Memory B cell (primary cell): Measurements from ENCODE around the gene RASAL2.

Experiments
- ATAC-seq: fragments of 150-1000 bp; cut with Tn5 transposase; 2 replicates; pipeline ENCODE4 v1.10.0; 2021; ENCODE audit warnings: low read depth, mild to moderate bottlenecking, moderate library complexity
- DNase-seq, 2 donors: peaks; one replicate each; pipeline ENCODE4 v3.0.0; 2022; ENCODE audit warnings: low spot score in 2 of 2
- H3K27ac Mint-ChIP-seq: one replicate; pipeline ENCODE4 v1.8.0; 2022; ENCODE audit warnings: mild to moderate bottlenecking, moderate library complexity, mixed read lengths
- H3K27me3 Mint-ChIP-seq: one replicate; pipeline ENCODE4 v1.8.0; 2022; ENCODE audit warnings: mixed read lengths
- H3K36me3 Mint-ChIP-seq: one replicate; pipeline ENCODE4 v1.8.0; 2022; ENCODE audit warnings: mild to moderate bottlenecking, mixed read lengths
- H3K4me1 Mint-ChIP-seq: one replicate; pipeline ENCODE4 v1.8.0; 2022; ENCODE audit warnings: mixed read lengths
- H3K4me3 Mint-ChIP-seq: one replicate; pipeline ENCODE4 v1.8.0; 2022; ENCODE audit warnings: mild to moderate bottlenecking, moderate library complexity, mixed read lengths
- H3K9me3 Mint-ChIP-seq: one replicate; pipeline ENCODE4 v1.8.0; 2022; ENCODE audit warnings: mixed read lengths

Gene RASAL2

GRCh38 chr1:178528953-178529335, 435.0 kb downstream of the RASAL2 start:
- Mint-ChIP-seq H3K9me3 (peaks cover 1% of the 10 kb centered on the region), H3K4me1 (peaks cover 9% of the 10 kb centered on the region), H3K27me3 (no peaks in the 10 kb centered on the region), H3K4me3 (no peak overlapping the region), H3K27ac (no peak overlapping the region), H3K36me3 (no peaks in the 10 kb centered on the region)
- no peak for DNase-seq
- no peak for ATAC-seq

GRCh38 chr1:178529364-178530036, 435.6 kb downstream of the RASAL2 start:
- H3K36me3 Mint-ChIP-seq = no peaks in the 10 kb centered on the region
- peaks cover 1% of the 10 kb centered on the region for H3K9me3 Mint-ChIP-seq
- no peak overlapping the region for H3K4me3 Mint-ChIP-seq
- DNase-seq (no peak), ATAC-seq (no peak)
- H3K4me1 Mint-ChIP-seq = peaks cover 9% of the 10 kb centered on the region
- H3K27me3 Mint-ChIP-seq = no peaks in the 10 kb centered on the region
- H3K27ac Mint-ChIP-seq = no peak overlapping the region

- DNase-seq = no peak
- H3K27me3 Mint-ChIP-seq = no peaks in the 10 kb centered on the region
- H3K36me3 Mint-ChIP-seq = no peaks in the 10 kb centered on the region
- H3K4me3 Mint-ChIP-seq = no peak overlapping the region
- peaks cover 9% of the 10 kb centered on the region for H3K4me1 Mint-ChIP-seq
- no peak for ATAC-seq
- no peaks in the 10 kb centered on the region for H3K9me3 Mint-ChIP-seq
- no peak overlapping the region for H3K27ac Mint-ChIP-seq
Observed at GRCh38 chr1:178530037-178530402, 436.1 kb downstream of the RASAL2 start.

GRCh38 chr1:178530502-178530901, 436.6 kb downstream of the RASAL2 start:
- Mint-ChIP-seq H3K36me3 (no peaks in the 10 kb centered on the region), H3K27ac (no peak overlapping the region), H3K4me3 (no peak overlapping the region), H3K4me1 (peaks cover 9% of the 10 kb centered on the region), H3K9me3 (no peaks in the 10 kb centered on the region), H3K27me3 (no peaks in the 10 kb centered on the region)
- no peak for DNase-seq
- ATAC-seq = no peak

- Mint-ChIP-seq H3K4me3 (no peak overlapping the region), H3K27ac (no peak overlapping the region), H3K4me1 (peaks cover 9% of the 10 kb centered on the region), H3K36me3 (no peaks in the 10 kb centered on the region), H3K27me3 (no peaks in the 10 kb centered on the region), H3K9me3 (no peaks in the 10 kb centered on the region)
- DNase-seq (no peak), ATAC-seq (peak; percentile 9)
Observed at GRCh38 chr1:178531887-178532286, 438.0 kb downstream of the RASAL2 start.

- Mint-ChIP-seq H3K9me3 (no peaks in the 10 kb centered on the region), H3K27me3 (no peaks in the 10 kb centered on the region), H3K36me3 (no peaks in the 10 kb centered on the region), H3K4me3 (no peak overlapping the region), H3K4me1 (peaks cover 7% of the 10 kb centered on the region), H3K27ac (no peak overlapping the region)
- DNase-seq (peak; percentile 77 to 79), ATAC-seq (peak; percentile 90)
Observed at GRCh38 chr1:178532392-178532791, 438.5 kb downstream of the RASAL2 start.

- Mint-ChIP-seq H3K4me1 (peaks cover 3% of the 10 kb centered on the region), H3K27ac (no peak overlapping the region), H3K27me3 (no peaks in the 10 kb centered on the region), H3K4me3 (no peak overlapping the region), H3K9me3 (no peaks in the 10 kb centered on the region), H3K36me3 (no peaks in the 10 kb centered on the region)
- no peak for ATAC-seq
- no peak for DNase-seq
Observed at GRCh38 chr1:178533121-178533946, 439.4 kb downstream of the RASAL2 start.
